Measurements from ENCODE around the gene CATSPER3. TPM values are rescaled to one million over a fixed set of nuclear protein-coding genes. Genes with fewer than 3 reads are reported as not detected.

CATSPER3 gene
- total and polyA plus RNA-seq, 2 of the 8 experiments (the other 6 are each of a cell fraction or from before 2014, with no cell fraction given) = 0.62 TPM; not detected in 1

DNA sequence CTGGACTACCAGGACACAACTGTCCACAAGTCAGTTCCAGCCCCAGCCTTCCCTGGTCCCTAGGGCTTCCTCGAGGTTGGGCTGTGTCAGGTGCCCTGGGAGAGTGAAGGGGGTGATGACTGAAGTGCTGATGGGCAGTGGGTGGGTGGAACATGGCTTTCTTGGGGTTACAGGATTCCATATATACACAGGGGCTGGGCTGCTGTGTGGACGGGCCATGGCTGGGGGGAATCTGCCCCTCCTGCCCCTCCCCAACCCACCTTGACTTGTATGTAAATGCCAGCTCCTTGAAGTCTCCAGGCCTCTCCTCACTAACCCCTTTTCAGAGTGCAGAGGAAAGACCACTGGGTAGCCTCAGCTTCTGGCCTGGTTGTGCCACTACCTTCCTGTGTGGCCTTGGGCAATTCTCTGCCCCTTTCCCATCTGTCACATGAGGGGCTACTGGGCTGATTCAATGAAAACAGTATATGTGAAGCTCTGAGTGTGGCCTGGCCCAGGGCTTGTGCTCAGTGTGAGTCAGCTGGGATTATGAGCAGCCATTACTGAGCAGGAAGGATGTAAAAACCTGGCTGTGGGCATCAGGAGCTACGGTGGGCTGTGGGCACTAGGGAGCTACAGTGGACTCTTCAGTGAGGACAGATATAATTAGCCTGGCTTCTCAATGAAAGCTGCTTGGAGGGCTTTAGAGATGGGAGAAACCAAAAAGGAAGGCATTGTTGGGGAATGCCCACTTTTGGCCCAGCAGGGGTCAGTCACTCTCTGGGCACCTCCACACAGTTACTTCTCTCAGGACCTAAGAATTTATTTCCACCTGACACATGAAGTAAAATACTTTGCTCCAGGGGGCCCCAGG lies 43.0 kb downstream of the CATSPER3 start (continued):
- TF ChIP-seq, protein P1, sequence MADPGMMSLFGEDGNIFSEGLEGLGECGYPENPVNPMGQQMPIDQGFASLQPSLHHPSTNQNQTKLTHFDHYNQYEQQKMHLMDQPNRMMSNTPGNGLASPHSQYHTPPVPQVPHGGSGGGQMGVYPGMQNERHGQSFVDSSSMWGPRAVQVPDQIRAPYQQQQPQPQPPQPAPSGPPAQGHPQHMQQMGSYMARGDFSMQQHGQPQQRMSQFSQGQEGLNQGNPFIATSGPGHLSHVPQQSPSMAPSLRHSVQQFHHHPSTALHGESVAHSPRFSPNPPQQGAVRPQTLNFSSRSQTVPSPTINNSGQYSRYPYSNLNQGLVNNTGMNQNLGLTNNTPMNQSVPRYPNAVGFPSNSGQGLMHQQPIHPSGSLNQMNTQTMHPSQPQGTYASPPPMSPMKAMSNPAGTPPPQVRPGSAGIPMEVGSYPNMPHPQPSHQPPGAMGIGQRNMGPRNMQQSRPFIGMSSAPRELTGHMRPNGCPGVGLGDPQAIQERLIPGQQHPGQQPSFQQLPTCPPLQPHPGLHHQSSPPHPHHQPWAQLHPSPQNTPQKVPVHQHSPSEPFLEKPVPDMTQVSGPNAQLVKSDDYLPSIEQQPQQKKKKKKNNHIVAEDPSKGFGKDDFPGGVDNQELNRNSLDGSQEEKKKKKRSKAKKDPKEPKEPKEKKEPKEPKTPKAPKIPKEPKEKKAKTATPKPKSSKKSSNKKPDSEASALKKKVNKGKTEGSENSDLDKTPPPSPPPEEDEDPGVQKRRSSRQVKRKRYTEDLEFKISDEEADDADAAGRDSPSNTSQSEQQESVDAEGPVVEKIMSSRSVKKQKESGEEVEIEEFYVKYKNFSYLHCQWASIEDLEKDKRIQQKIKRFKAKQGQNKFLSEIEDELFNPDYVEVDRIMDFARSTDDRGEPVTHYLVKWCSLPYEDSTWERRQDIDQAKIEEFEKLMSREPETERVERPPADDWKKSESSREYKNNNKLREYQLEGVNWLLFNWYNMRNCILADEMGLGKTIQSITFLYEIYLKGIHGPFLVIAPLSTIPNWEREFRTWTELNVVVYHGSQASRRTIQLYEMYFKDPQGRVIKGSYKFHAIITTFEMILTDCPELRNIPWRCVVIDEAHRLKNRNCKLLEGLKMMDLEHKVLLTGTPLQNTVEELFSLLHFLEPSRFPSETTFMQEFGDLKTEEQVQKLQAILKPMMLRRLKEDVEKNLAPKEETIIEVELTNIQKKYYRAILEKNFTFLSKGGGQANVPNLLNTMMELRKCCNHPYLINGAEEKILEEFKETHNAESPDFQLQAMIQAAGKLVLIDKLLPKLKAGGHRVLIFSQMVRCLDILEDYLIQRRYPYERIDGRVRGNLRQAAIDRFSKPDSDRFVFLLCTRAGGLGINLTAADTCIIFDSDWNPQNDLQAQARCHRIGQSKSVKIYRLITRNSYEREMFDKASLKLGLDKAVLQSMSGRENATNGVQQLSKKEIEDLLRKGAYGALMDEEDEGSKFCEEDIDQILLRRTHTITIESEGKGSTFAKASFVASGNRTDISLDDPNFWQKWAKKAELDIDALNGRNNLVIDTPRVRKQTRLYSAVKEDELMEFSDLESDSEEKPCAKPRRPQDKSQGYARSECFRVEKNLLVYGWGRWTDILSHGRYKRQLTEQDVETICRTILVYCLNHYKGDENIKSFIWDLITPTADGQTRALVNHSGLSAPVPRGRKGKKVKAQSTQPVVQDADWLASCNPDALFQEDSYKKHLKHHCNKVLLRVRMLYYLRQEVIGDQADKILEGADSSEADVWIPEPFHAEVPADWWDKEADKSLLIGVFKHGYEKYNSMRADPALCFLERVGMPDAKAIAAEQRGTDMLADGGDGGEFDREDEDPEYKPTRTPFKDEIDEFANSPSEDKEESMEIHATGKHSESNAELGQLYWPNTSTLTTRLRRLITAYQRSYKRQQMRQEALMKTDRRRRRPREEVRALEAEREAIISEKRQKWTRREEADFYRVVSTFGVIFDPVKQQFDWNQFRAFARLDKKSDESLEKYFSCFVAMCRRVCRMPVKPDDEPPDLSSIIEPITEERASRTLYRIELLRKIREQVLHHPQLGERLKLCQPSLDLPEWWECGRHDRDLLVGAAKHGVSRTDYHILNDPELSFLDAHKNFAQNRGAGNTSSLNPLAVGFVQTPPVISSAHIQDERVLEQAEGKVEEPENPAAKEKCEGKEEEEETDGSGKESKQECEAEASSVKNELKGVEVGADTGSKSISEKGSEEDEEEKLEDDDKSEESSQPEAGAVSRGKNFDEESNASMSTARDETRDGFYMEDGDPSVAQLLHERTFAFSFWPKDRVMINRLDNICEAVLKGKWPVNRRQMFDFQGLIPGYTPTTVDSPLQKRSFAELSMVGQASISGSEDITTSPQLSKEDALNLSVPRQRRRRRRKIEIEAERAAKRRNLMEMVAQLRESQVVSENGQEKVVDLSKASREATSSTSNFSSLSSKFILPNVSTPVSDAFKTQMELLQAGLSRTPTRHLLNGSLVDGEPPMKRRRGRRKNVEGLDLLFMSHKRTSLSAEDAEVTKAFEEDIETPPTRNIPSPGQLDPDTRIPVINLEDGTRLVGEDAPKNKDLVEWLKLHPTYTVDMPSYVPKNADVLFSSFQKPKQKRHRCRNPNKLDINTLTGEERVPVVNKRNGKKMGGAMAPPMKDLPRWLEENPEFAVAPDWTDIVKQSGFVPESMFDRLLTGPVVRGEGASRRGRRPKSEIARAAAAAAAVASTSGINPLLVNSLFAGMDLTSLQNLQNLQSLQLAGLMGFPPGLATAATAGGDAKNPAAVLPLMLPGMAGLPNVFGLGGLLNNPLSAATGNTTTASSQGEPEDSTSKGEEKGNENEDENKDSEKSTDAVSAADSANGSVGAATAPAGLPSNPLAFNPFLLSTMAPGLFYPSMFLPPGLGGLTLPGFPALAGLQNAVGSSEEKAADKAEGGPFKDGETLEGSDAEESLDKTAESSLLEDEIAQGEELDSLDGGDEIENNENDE (IDR thresholded peaks at IDR 0.05; ENCODE audit: insufficient replicate concordance, low read length) = no peak
- TF ChIP-seq EP300 (IDR thresholded peaks at IDR 0.05; ENCODE audit: borderline replicate concordance in 1 of 2, low read depth in 2 of 2, low read length in 2 of 2) (no peak), RXRA (IDR thresholded peaks at IDR 0.05; ENCODE audit: insufficient read depth, low read depth, low read length) (no peak)
